22Rv1 (cell line): ENCODE data around the gene SRPRB.

Experiments
- CTCF ChIP-seq: fragments of 450-650 bp; IDR thresholded peaks from 2 replicates; pipeline ENCODE4 v1.5.1; 2017; ENCODE audit warnings: mild to moderate bottlenecking
- ZFX ChIP-seq: fragments of 450-650 bp; IDR thresholded peaks from 2 replicates; pipeline ENCODE4 v1.6.1; 2017; ENCODE audit warnings: antibody characterized with exemption, borderline replicate concordance

GRCh38 chr3:133759740-133760305 lies 45.8 kb upstream of the SRPRB start:
- no peak for TF ChIP-seq CTCF
- no peak for TF ChIP-seq ZFX
